H1 (cell line): ENCODE data around the gene ECI1. TPM values are rescaled to one million over a fixed set of nuclear protein-coding genes. Genes with fewer than 3 reads are reported as not detected.

ENCODE experiments used
- CTCF ChIA-PET: fragments of 300-600 bp; sonication (Branson Sonifier 250); formaldehyde crosslinking; loops from one replicate; lab custom pipeline; 2021; ENCODE audit not compliant: partially characterized antibody; lab: Charles Lee
- POLR2A ChIA-PET: fragments of 300-600 bp; sonication (Branson Sonifier 250); formaldehyde crosslinking; loops from one replicate; lab custom pipeline; 2021; ENCODE audit warnings: inconsistent platforms; ENCODE audit not compliant: partially characterized antibody; lab: Charles Lee
- DNase-seq, 2 experiments: peaks; one replicate each; pipeline versions ENCODE4 v3.0.0 to v3.0.0-alpha.2; 2010 to 2022; ENCODE audit warnings: low spot score in 2 of 2, low read depth in 1 of 2, mixed read lengths in 1 of 2
- FAIRE-seq: peaks from 2 replicates; lab custom pipeline; 2011; peaks lifted over from hg19 to GRCh38; lab: Jason Lieb, UNC
- H2AFZ ChIP-seq: 2 replicates; pipeline ENCODE4 v1.8.1; 2012; ENCODE audit warnings: low read length, inconsistent platforms
- H2AK5ac ChIP-seq: 2 replicates; pipeline ENCODE4 v1.6.1; 2013; ENCODE audit warnings: low read depth, low read length
- H2BK120ac ChIP-seq: replicated peaks from 2 replicates; pipeline ENCODE3; 2013; ENCODE audit warnings: low read depth, low read length, inconsistent platforms
- H2BK12ac ChIP-seq: 2 replicates; pipeline ENCODE4 v1.6.1; 2013; ENCODE audit warnings: low read depth, low read length
- H2BK15ac ChIP-seq: 2 replicates; pipeline ENCODE4 v1.6.1; 2013; ENCODE audit warnings: low read length
- H2BK20ac ChIP-seq: 2 replicates; pipeline ENCODE4 v1.6.1; 2013; ENCODE audit warnings: low read length
- H2BK5ac ChIP-seq: 2 replicates; pipeline ENCODE4 v1.6.1; 2013; ENCODE audit warnings: low read depth, low read length
- H3K14ac ChIP-seq: 2 replicates; pipeline ENCODE4 v1.6.1; 2013; ENCODE audit warnings: inconsistent platforms; ENCODE audit not compliant: insufficient read length
- H3K18ac ChIP-seq: 2 replicates; pipeline ENCODE4 v1.6.1; 2013; ENCODE audit warnings: low read length; ENCODE audit errors: extremely low read depth
- H3K23ac ChIP-seq: 2 replicates; pipeline ENCODE4 v1.6.1; 2013; ENCODE audit warnings: inconsistent platforms; ENCODE audit not compliant: insufficient read length
- H3K23me2 ChIP-seq: 2 replicates; pipeline ENCODE4 v1.6.1; 2013; ENCODE audit warnings: low read depth, low read length
- H3K27ac ChIP-seq: 2 replicates; pipeline ENCODE4 v1.6.1; 2011; ENCODE audit warnings: low read depth, low read length, inconsistent platforms
- H3K27me3 ChIP-seq, 4 experiments: replicated peaks in 1 of 4; 1 replicate in 1 of 4; 2 replicates in 3 of 4; pipeline versions ENCODE4 v1.6.1 to v1.8.1; 2011 to 2013; ENCODE audit warnings: low read length in 3 of 4, mild to moderate bottlenecking in 3 of 4, inconsistent platforms in 2 of 4, mixed read lengths in 2 of 4, moderate library complexity in 1 of 4; ENCODE audit not compliant: control insufficient read depth in 3 of 4, insufficient read depth in 3 of 4; ENCODE audit errors: extremely low read depth in 1 of 4
- H3K36me3 ChIP-seq, 4 experiments: 2 replicates each; pipeline versions ENCODE4 v1.6.1 to v1.8.1; 2011 to 2013; ENCODE audit warnings: mild to moderate bottlenecking in 4 of 4, low read length in 3 of 4, moderate library complexity in 2 of 4, control low read depth in 1 of 4, inconsistent platforms in 1 of 4; ENCODE audit not compliant: insufficient read depth in 4 of 4, control insufficient read depth in 2 of 4
- H3K4ac ChIP-seq: replicated peaks from 2 replicates; pipeline ENCODE3; 2013; ENCODE audit warnings: low read length, low read depth, mixed read lengths, inconsistent platforms; ENCODE audit not compliant: insufficient read length
- H3K4me1 ChIP-seq, 4 experiments: replicated peaks in 1 of 4; 1 replicate in 1 of 4; 2 replicates in 3 of 4; pipeline versions ENCODE4 v1.6.1 to v1.8.1; 2011 to 2013; ENCODE audit warnings: low read length in 3 of 4, inconsistent platforms in 2 of 4, mixed read lengths in 1 of 4; ENCODE audit not compliant: insufficient read depth in 4 of 4, control insufficient read depth in 3 of 4
- H3K4me2 ChIP-seq, 2 experiments: 2 replicates each; pipeline versions ENCODE4 v1.6.1 to v1.8.1; 2011 to 2013; ENCODE audit warnings: low read depth in 2 of 2, low read length in 2 of 2, control low read depth in 1 of 2, inconsistent platforms in 1 of 2, mild to moderate bottlenecking in 1 of 2; ENCODE audit not compliant: insufficient read depth in 1 of 2
- H3K4me3 ChIP-seq, 4 experiments: fragments of 200-600, 300-600 bp in 1 of 4; sonication (generic), shearing (Covaris generic), sonication (Bioruptor Twin) in 1 of 4; 2 replicates each; pipeline versions ENCODE4 v1.5.1 to v1.8.1; 2011 to 2016; ENCODE audit warnings: low read length in 4 of 4, low read depth in 3 of 4, control low read depth in 2 of 4, inconsistent platforms in 2 of 4, mild to moderate bottlenecking in 2 of 4, mixed read lengths in 1 of 4, moderate library complexity in 1 of 4; ENCODE audit not compliant: insufficient read depth in 2 of 4; ENCODE audit errors: extremely low read depth in 1 of 4
- H3K56ac ChIP-seq: replicated peaks from 2 replicates; pipeline ENCODE3; 2013; ENCODE audit warnings: low read depth, mild to moderate bottlenecking, mixed read lengths, low read length, inconsistent platforms; ENCODE audit not compliant: insufficient read length
- H3K79me1 ChIP-seq: 2 replicates; pipeline ENCODE4 v1.6.1; 2013; ENCODE audit warnings: low read depth, low read length, control low read depth
- H3K79me2 ChIP-seq, 2 experiments: 2 replicates each; pipeline versions ENCODE4 v1.6.1 to v1.8.1; 2012 to 2013; ENCODE audit warnings: low read length in 2 of 2, mild to moderate bottlenecking in 2 of 2, inconsistent platforms in 1 of 2; ENCODE audit not compliant: insufficient read depth in 2 of 2, control insufficient read depth in 1 of 2
- H3K9ac ChIP-seq, 4 experiments: replicated peaks in 1 of 4; 1 replicate in 1 of 4; 2 replicates in 3 of 4; pipeline versions ENCODE4 v1.6.1 to v1.8.1; 2011 to 2013; ENCODE audit warnings: low read depth in 3 of 4, low read length in 3 of 4, control low read depth in 2 of 4, mild to moderate bottlenecking in 2 of 4, moderate library complexity in 2 of 4, inconsistent platforms in 1 of 4; ENCODE audit errors: extremely low read depth in 1 of 4
- H3K9me3 ChIP-seq, 2 experiments: 2 replicates each; pipeline versions ENCODE4 v1.6.1 to v1.8.1; 2012 to 2013; ENCODE audit warnings: mild to moderate bottlenecking in 2 of 2, moderate library complexity in 2 of 2, control low read depth in 1 of 2, inconsistent platforms in 1 of 2, low read depth in 1 of 2, low read length in 1 of 2, mixed read lengths in 1 of 2; ENCODE audit not compliant: insufficient read depth in 2 of 2
- H4K20me1 ChIP-seq, 2 experiments: replicated peaks in 1 of 2; 2 replicates each; pipeline versions ENCODE3 to v1.8.1; 2011 to 2013; ENCODE audit warnings: inconsistent platforms in 2 of 2, low read length in 2 of 2, mild to moderate bottlenecking in 1 of 2; ENCODE audit not compliant: insufficient read depth in 2 of 2, control insufficient read depth in 1 of 2
- H4K5ac ChIP-seq: 2 replicates; pipeline ENCODE4 v1.6.1; 2013; ENCODE audit warnings: low read length, low read depth, mixed read lengths, inconsistent platforms; ENCODE audit not compliant: insufficient read length
- H4K8ac ChIP-seq: 2 replicates; pipeline ENCODE4 v1.8.0; 2013; ENCODE audit warnings: mild to moderate bottlenecking, moderate library complexity, low read length, inconsistent platforms; ENCODE audit not compliant: insufficient read depth; ENCODE audit errors: extremely low read depth
- H4K91ac ChIP-seq: replicated peaks from 2 replicates; pipeline ENCODE3; 2013; ENCODE audit warnings: low read length, mixed read lengths, inconsistent platforms; ENCODE audit not compliant: insufficient read length
- BCL11A ChIP-seq, 2 experiments: IDR thresholded peaks; one replicate each; pipeline ENCODE4 v1.6.1; 2011; ENCODE audit warnings: low read depth in 2 of 2, low read length in 2 of 2, mild to moderate bottlenecking in 2 of 2
- CTBP2 ChIP-seq: IDR thresholded peaks from 2 replicates; pipeline ENCODE4 v1.7.0; 2011; ENCODE audit warnings: borderline replicate concordance, mild to moderate bottlenecking, moderate library complexity, mixed read lengths, low read length; ENCODE audit not compliant: insufficient read depth, insufficient read length
- HDAC2 ChIP-seq, 2 experiments: fragments of 300-600 bp in 1 of 2; sonication (generic) in 1 of 2; IDR thresholded peaks; 2 replicates each; pipeline ENCODE4 v1.6.1; 2011 to 2012; ENCODE audit warnings: low read depth in 2 of 2, low read length in 2 of 2, mild to moderate bottlenecking in 2 of 2, moderate library complexity in 2 of 2, borderline replicate concordance in 1 of 2, inconsistent platforms in 1 of 2
- KDM4A ChIP-seq: IDR thresholded peaks from one replicate; pipeline ENCODE4 v1.7.1; 2012; ENCODE audit warnings: low read depth, mild to moderate bottlenecking, moderate library complexity, low read length, inconsistent platforms; ENCODE audit not compliant: severe bottlenecking
- POLR2AphosphoS5 ChIP-seq: IDR thresholded peaks from 2 replicates; pipeline ENCODE4 v1.6.1; 2011; ENCODE audit warnings: low read depth, low read length
- POU5F1 ChIP-seq: IDR thresholded peaks from 2 replicates; pipeline ENCODE4 v1.6.1; 2011; ENCODE audit warnings: low read depth, mild to moderate bottlenecking, low read length, moderate library complexity
- RBBP5 ChIP-seq: IDR thresholded peaks from 2 replicates; pipeline ENCODE4 v1.7.1; 2012; ENCODE audit warnings: low read depth, mild to moderate bottlenecking, inconsistent platforms, low read length, moderate library complexity, borderline replicate concordance
- RNF2 ChIP-seq: fragments of 200-900, 300-1000 bp; sonication (generic); IDR thresholded peaks from 2 replicates; pipeline ENCODE4 v1.7.1; 2016; ENCODE audit warnings: borderline replicate concordance, low read depth, mild to moderate bottlenecking, antibody characterized with exemption, low read length; ENCODE audit not compliant: poor library complexity, severe bottlenecking; ENCODE audit errors: missing control alignments
- RXRA ChIP-seq: IDR thresholded peaks from 2 replicates; pipeline ENCODE4 v1.6.1; 2011; ENCODE audit warnings: low read depth, mild to moderate bottlenecking, low read length, moderate library complexity; ENCODE audit not compliant: insufficient read depth
- SP2 ChIP-seq: IDR thresholded peaks from 2 replicates; pipeline ENCODE4 v1.6.1; 2012; ENCODE audit warnings: mild to moderate bottlenecking, low read length, inconsistent platforms
- WGBS, 2 experiments: shearing (Covaris generic) in 1 of 2; methylation state at CpG; one replicate each; pipeline versions ENCODE4 v1.1.6 to v1.1.7; 2013 to 2015; ENCODE audit warnings: low lambda C conversion rate in 2 of 2, mixed read lengths in 2 of 2, inconsistent platforms in 1 of 2, low coverage in 1 of 2, missing lambda C conversion rate in 1 of 2; ENCODE audit not compliant: insufficient replicate concordance in 2 of 2, insufficient coverage in 1 of 2, insufficient read length in 1 of 2; ENCODE audit errors: extremely low coverage in 1 of 2, missing lambda C conversion rate in 1 of 2; 5-methylcytosine and 5-hydroxymethylcytosine counted together
- polyA plus RNA-seq, 7 experiments: library from polyadenylated mRNA; depleted of rRNA in 3 of 7; stranded (reverse) in 5 of 7; unstranded in 2 of 7; fragments of >200 nt in 5 of 7; fragments of 200-250 nt in 2 of 7; gene quantifications; 1 replicate in 5 of 7; 2 replicates in 1 of 7; 4 replicates in 1 of 7; pipeline versions ENCODE4 v1.2.1 to v1.2.3, GENCODE V29; 2011 to 2013; ENCODE audit warnings: missing spikeins in 2 of 7, mixed read lengths in 2 of 7
- total RNA-seq: library from RNA; stranded (reverse); fragmentation: NEBNext Ultra II Directional; extraction: Animal tissue kit (Norgen Biotek cat#: 25700); gene quantifications from 2 replicates; pipeline ENCODE4 v1.2.1, GENCODE V29; 2021
- TF ChIP-seq, protein P1 (sequence below): IDR thresholded peaks from 2 replicates; pipeline ENCODE4 v1.6.1; 2012; ENCODE audit warnings: low read length, inconsistent platforms

The ECI1 gene
- total and polyA plus RNA-seq, 2 of the 8 experiments (the other 6 are each of a cell fraction or from before 2014, with no cell fraction given), result 79.5 to 151 TPM

DNA sequence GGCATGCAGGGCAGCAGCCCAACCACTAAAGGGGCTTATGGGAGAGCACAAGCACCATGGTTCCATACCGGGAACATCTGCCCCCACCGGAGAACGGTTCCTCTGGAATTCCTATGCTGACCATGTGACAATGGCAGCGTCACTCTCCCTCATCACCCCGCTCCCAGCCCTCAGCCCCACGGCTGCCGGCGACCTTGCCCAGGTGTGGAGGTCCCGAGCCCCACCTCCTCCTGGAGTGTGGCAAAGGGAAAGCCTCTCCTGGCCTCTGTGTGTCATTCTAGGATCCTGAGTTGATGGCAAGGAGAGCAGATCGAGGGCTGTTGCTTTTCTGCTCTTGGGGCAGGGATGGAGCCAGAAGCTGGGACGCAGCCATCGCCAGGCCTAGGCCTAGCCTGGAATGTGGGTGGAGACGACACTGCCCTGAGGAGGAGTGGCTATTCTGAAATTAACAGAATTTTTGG lies 34.4 kb upstream of the ECI1 start:
- Histone ChIP-seq H2AFZ (no peak overlapping the region), H2BK120ac (no peak overlapping the region), H2BK20ac (no peak overlapping the region), H4K20me1 (no peaks in the 10 kb centered on the region), H2BK5ac (no peak overlapping the region; the same call in 1 of the 2 replicates), H3K4me1 (no peaks in the 10 kb centered on the region; a peak in 1 of 7 replicates), H2BK15ac (no peak overlapping the region), H3K36me3 (no peaks in the 10 kb centered on the region), H3K79me2 (no peaks in the 10 kb centered on the region), H2AK5ac (no peak overlapping the region), H3K27ac (no peak overlapping the region), H4K8ac (peak overlapping the region; percentile 35; the same call in 1 of the 2 replicates), H3K23me2 (no peaks in the 10 kb centered on the region), H4K91ac (no peak overlapping the region), H3K14ac (no peak overlapping the region), H3K4ac (no peak overlapping the region), H3K27me3 (no peaks in the 10 kb centered on the region), H3K9me3 (no peaks in the 10 kb centered on the region), H3K18ac (no peak overlapping the region), H3K9ac (0 out of 7 replicates have a peak overlapping the region, but pooled peaks of 1 of the 4 experiments have one; percentile 10), H3K4me2 (no peak overlapping the region), H3K4me3 (no peak overlapping the region), H4K5ac (no peak overlapping the region), H3K23ac (no peak overlapping the region), H2BK12ac (no peak overlapping the region), H3K56ac (no peak overlapping the region), H3K79me1 (no peaks in the 10 kb centered on the region)
- CTCF ChIA-PET, result no interaction called here
- DNase-seq, result no peak
- POLR2A ChIA-PET, result interaction anchor here (1.2 to 2.3 kb wide), 2 partner anchors 11 to 17 kb away, joined by 4 to 7 read pairs; no protein-coding TSS in a partner anchor
- WGBS, 2 experiments, result 77% methylated on average over 7 of the region's 13 CpGs; no CpG with 5 or more reads in 1 of the 2 experiments
- FAIRE-seq, result no peak
- no peak for TF ChIP-seq RXRA
- TF ChIP-seq RBBP5, result no peak
- no peak for TF ChIP-seq POU5F1
- TF ChIP-seq POLR2AphosphoS5, result no peak
- no peak for TF ChIP-seq BCL11A (IDR thresholded peaks at IDR 0.05; ENCODE audit: low read depth in 2 of 2, low read length in 2 of 2)
- TF ChIP-seq CTBP2, result no peak
- TF ChIP-seq KDM4A, result no peak
- no peak for TF ChIP-seq RNF2
- TF ChIP-seq, protein P1, sequence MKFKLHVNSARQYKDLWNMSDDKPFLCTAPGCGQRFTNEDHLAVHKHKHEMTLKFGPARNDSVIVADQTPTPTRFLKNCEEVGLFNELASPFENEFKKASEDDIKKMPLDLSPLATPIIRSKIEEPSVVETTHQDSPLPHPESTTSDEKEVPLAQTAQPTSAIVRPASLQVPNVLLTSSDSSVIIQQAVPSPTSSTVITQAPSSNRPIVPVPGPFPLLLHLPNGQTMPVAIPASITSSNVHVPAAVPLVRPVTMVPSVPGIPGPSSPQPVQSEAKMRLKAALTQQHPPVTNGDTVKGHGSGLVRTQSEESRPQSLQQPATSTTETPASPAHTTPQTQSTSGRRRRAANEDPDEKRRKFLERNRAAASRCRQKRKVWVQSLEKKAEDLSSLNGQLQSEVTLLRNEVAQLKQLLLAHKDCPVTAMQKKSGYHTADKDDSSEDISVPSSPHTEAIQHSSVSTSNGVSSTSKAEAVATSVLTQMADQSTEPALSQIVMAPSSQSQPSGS, result no peak
- TF ChIP-seq HDAC2 (IDR thresholded peaks at IDR 0.05; ENCODE audit: borderline replicate concordance in 1 of 2, low read depth in 2 of 2, low read length in 2 of 2), result no peak
- TF ChIP-seq SP2, result no peak
